CD14-positive monocyte (primary cell): ENCODE results near the gene LIF. TPM values are rescaled to one million over a fixed set of nuclear protein-coding genes. Genes with fewer than 3 reads are reported as not detected.

Experiments
- DNase-seq, 3 donors: peaks; one replicate each; pipeline ENCODE4 v3.0.0-alpha.2; 2011 to 2022
- H2AFZ ChIP-seq: 2 replicates; pipeline ENCODE4 v1.6.0; 2012; ENCODE audit warnings: mild to moderate bottlenecking, low read depth, low read length, inconsistent platforms; ENCODE audit not compliant: insufficient read depth, poor library complexity, severe bottlenecking
- H3K27ac ChIP-seq, 2 donors: 1 replicate in 1 of 2; 2 replicates in 1 of 2; pipeline ENCODE4 v1.5.1; 2012 to 2013; ENCODE audit warnings: low read length in 2 of 2, control low read depth in 1 of 2, inconsistent platforms in 1 of 2, low read depth in 1 of 2, mild to moderate bottlenecking in 1 of 2
- H3K27me3 ChIP-seq, 2 donors: one replicate each; pipeline versions ENCODE4 v1.6.0 to v1.6.1; 2011 to 2013; ENCODE audit warnings: low read length in 2 of 2; ENCODE audit not compliant: control insufficient read depth in 2 of 2, insufficient read depth in 2 of 2
- H3K36me3 ChIP-seq, 2 donors: replicated peaks in 1 of 2; 1 replicate in 1 of 2; 2 replicates in 1 of 2; pipeline versions ENCODE4 v1.5.1 to v1.6.1; 2012 to 2013; ENCODE audit warnings: low read length in 2 of 2, control low read depth in 1 of 2, inconsistent platforms in 1 of 2, mild to moderate bottlenecking in 1 of 2; ENCODE audit not compliant: insufficient read depth in 2 of 2, control insufficient read depth in 1 of 2
- H3K4me1 ChIP-seq, 2 donors: 1 replicate in 1 of 2; 2 replicates in 1 of 2; pipeline versions ENCODE4 v1.5.1 to v1.6.1; 2012 to 2013; ENCODE audit warnings: low read length in 2 of 2, control low read depth in 1 of 2, inconsistent platforms in 1 of 2, mild to moderate bottlenecking in 1 of 2, moderate library complexity in 1 of 2; ENCODE audit not compliant: insufficient read depth in 2 of 2, control insufficient read depth in 1 of 2
- H3K4me2 ChIP-seq: replicated peaks from 2 replicates; pipeline ENCODE3; 2012; ENCODE audit warnings: low read length, moderate library complexity, mild to moderate bottlenecking; ENCODE audit not compliant: poor library complexity, severe bottlenecking; ENCODE audit errors: extremely low read depth
- H3K4me3 ChIP-seq, 3 experiments: fragments of 200-600 bp in 1 of 3; sonication (generic) in 1 of 3; replicated peaks in 1 of 3; 1 replicate in 2 of 3; 2 replicates in 1 of 3; pipeline ENCODE4 v1.5.1; 2011 to 2013; ENCODE audit warnings: low read length in 3 of 3, mild to moderate bottlenecking in 3 of 3, control low read depth in 2 of 3, low read depth in 2 of 3, inconsistent platforms in 1 of 3, moderate library complexity in 1 of 3
- H3K79me2 ChIP-seq: 2 replicates; pipeline ENCODE4 v1.6.0; 2012; ENCODE audit warnings: mild to moderate bottlenecking, control low read depth, inconsistent platforms, low read length, moderate library complexity; ENCODE audit not compliant: insufficient read depth
- H3K9ac ChIP-seq: 2 replicates; pipeline ENCODE4 v1.6.0; 2017; ENCODE audit warnings: low read length, mild to moderate bottlenecking; ENCODE audit not compliant: insufficient read depth, poor library complexity, severe bottlenecking
- H3K9me3 ChIP-seq, 2 donors: replicated peaks in 1 of 2; 1 replicate in 1 of 2; 2 replicates in 1 of 2; pipeline versions ENCODE4 v1.5.1 to v1.6.1; 2012 to 2013; ENCODE audit warnings: low read length in 2 of 2, control low read depth in 1 of 2; ENCODE audit not compliant: control insufficient read depth in 1 of 2, insufficient read depth in 1 of 2
- H4K20me1 ChIP-seq: 2 replicates; pipeline ENCODE4 v1.6.0; 2012; ENCODE audit warnings: mild to moderate bottlenecking, low read length, control low read depth, moderate library complexity; ENCODE audit not compliant: insufficient read depth
- H3K27ac Mint-ChIP-seq, 7 donors: one replicate each; pipeline ENCODE4 v1.8.0; 2020; ENCODE audit warnings: mild to moderate bottlenecking in 7 of 7, mixed read lengths in 7 of 7, moderate library complexity in 6 of 7, inconsistent platforms in 2 of 7
- H3K27me3 Mint-ChIP-seq, 3 donors: one replicate each; pipeline ENCODE4 v1.8.0; 2021 to 2022; ENCODE audit warnings: low read depth in 3 of 3, mild to moderate bottlenecking in 3 of 3, mixed read lengths in 3 of 3, moderate library complexity in 3 of 3, inconsistent platforms in 1 of 3
- H3K36me3 Mint-ChIP-seq, 2 donors: one replicate each; pipeline ENCODE4 v1.8.0; 2020; ENCODE audit warnings: mixed read lengths in 2 of 2, inconsistent platforms in 1 of 2, mild to moderate bottlenecking in 1 of 2
- H3K4me1 Mint-ChIP-seq: one replicate; pipeline ENCODE4 v1.8.0; 2020; ENCODE audit warnings: mild to moderate bottlenecking, mixed read lengths
- H3K4me3 Mint-ChIP-seq, 2 donors: one replicate each; pipeline ENCODE4 v1.8.0; 2020; ENCODE audit warnings: mild to moderate bottlenecking in 2 of 2, mixed read lengths in 2 of 2, moderate library complexity in 1 of 2
- H3K9me3 Mint-ChIP-seq, 7 donors: one replicate each; pipeline ENCODE4 v1.8.0; 2020 to 2022; ENCODE audit warnings: mixed read lengths in 7 of 7, mild to moderate bottlenecking in 6 of 7, moderate library complexity in 6 of 7, inconsistent platforms in 2 of 7
- CTCF ChIP-seq: fragments of 200-600 bp; IDR thresholded peaks from one replicate; pipeline ENCODE4 v1.8.0; 2022; ENCODE audit warnings: antibody characterized with exemption, mild to moderate bottlenecking
- WGBS: methylation state at CpG from one replicate; pipeline ENCODE4 v1.1.5; 2013; ENCODE audit warnings: missing lambda C conversion rate; ENCODE audit not compliant: insufficient coverage; 5-methylcytosine and 5-hydroxymethylcytosine counted together
- intact Hi-C, 2 donors: fragments of 100-400 bp; cut with micrococcal nuclease; formaldehyde crosslinking; loops; one replicate each; pipeline versions ENCODE4 v1.15.0 to v1.15.1; 2023
- polyA plus RNA-seq, 3 donors: library from polyadenylated mRNA; depleted of rRNA in 1 of 3; unstranded in 2 of 3; stranded (reverse) in 1 of 3; fragments of 300-500 nt in 2 of 3; fragments of >200 nt in 1 of 3; fragmentation: Illumina TruSeq in 2 of 3; gene quantifications; 1 replicate in 2 of 3; 2 replicates in 1 of 3; pipeline ENCODE4 v1.2.3, GENCODE V29; 2012 to 2021

LIF gene
- polyA plus RNA-seq, 3 donors: 7.0 TPM; not detected in 2

- Histone ChIP-seq H3K36me3 (no peaks in the 10 kb centered on the region), H4K20me1 (no peaks in the 10 kb centered on the region), H3K4me3 (peak overlapping the region in 1 of 3 experiments; percentile 23), H2AFZ (no peak overlapping the region), H3K4me1 (peaks cover 53 to 54% of the 10 kb centered on the region in 2 donors), H3K9ac (peak overlapping the region; percentile 66), H3K27ac (peak overlapping the region; percentile 87 to 96), H3K9me3 (no peaks in the 10 kb centered on the region), H3K4me2 (peak overlapping the region; percentile 20), H3K79me2 (no peaks in the 10 kb centered on the region), H3K27me3 (no peaks in the 10 kb centered on the region)
- Mint-ChIP-seq H3K36me3 (peaks cover 7 to 10% of the 10 kb centered on the region in 2 donors), H3K27me3 (peaks cover 0 to 4% (median 4%) of the 10 kb centered on the region in 3 donors), H3K4me3 (peak overlapping the region in 1 of 2 donors; percentile 84), H3K27ac (peak overlapping the region; percentile 95 to 99 (median 98)), H3K9me3 (peaks cover 0 to 3% (median 0%) of the 10 kb centered on the region in 7 donors), H3K4me1 (peaks cover 58% of the 10 kb centered on the region)
- peak; percentile 99 to 100 (median 99) for DNase-seq
- intact Hi-C loops: loop anchor here (2.0 to 5.0 kb wide), 3 partner anchors 16 to 76 kb away; no protein-coding TSS in a partner anchor
- TF ChIP-seq CTCF: no peak
- 2% methylated on average over 7 of the region's 11 CpGs for WGBS
Measured at GRCh38 chr22:30196141-30196879, 50.2 kb downstream of the LIF start.

GRCh38 chr22:30195245-30196140 lies 51.1 kb downstream of the LIF start:
- DNase-seq: peak; percentile 72 to 88 (median 80)
- TF ChIP-seq CTCF: no peak
- H3K9ac ChIP-seq: peak overlapping the region; percentile 66
- Mint-ChIP-seq H3K27ac (peak overlapping the region; percentile 95 to 99 (median 98)), H3K27me3 (peaks cover 0 to 5% (median 4%) of the 10 kb centered on the region in 3 donors), H3K36me3 (peaks cover 7 to 10% of the 10 kb centered on the region in 2 donors), H3K4me3 (peak overlapping the region in 1 of 2 donors; percentile 84), H3K4me1 (peaks cover 63% of the 10 kb centered on the region), H3K9me3 (peaks cover 0 to 3% (median 0%) of the 10 kb centered on the region in 7 donors)
- no peaks in the 10 kb centered on the region for H4K20me1 ChIP-seq
- H3K27me3 ChIP-seq: no peaks in the 10 kb centered on the region
- intact Hi-C loops: loop anchor here (2.0 to 5.0 kb wide), 3 partner anchors 17 to 77 kb away; no protein-coding TSS in a partner anchor
- H3K4me3 ChIP-seq: peak overlapping the region in 1 of 3 experiments; percentile 23
- no peak overlapping the region for H2AFZ ChIP-seq
- H3K79me2 ChIP-seq: no peaks in the 10 kb centered on the region
- H3K27ac ChIP-seq: peak overlapping the region; percentile 87 to 96
- no peak overlapping the region for H3K4me2 ChIP-seq
- 63% methylated on average over 3 of the region's 5 CpGs for WGBS
- H3K9me3 ChIP-seq: no peaks in the 10 kb centered on the region
- H3K36me3 ChIP-seq: no peaks in the 10 kb centered on the region
- H3K4me1 ChIP-seq: peaks cover 56 to 58% of the 10 kb centered on the region in 2 donors
